H1 (cell line): ENCODE results near the gene CACNG7. TPM values are rescaled to one million over a fixed set of nuclear protein-coding genes. Genes with fewer than 3 reads are reported as not detected.

Experiments used
- CTCF ChIA-PET: fragments of 300-600 bp; sonication (Branson Sonifier 250); formaldehyde crosslinking; loops from one replicate; lab custom pipeline; 2021; ENCODE audit not compliant: partially characterized antibody; lab: Charles Lee
- POLR2A ChIA-PET: fragments of 300-600 bp; sonication (Branson Sonifier 250); formaldehyde crosslinking; loops from one replicate; lab custom pipeline; 2021; ENCODE audit warnings: inconsistent platforms; ENCODE audit not compliant: partially characterized antibody; lab: Charles Lee
- DNase-seq, 2 experiments: peaks; one replicate each; pipeline versions ENCODE4 v3.0.0 to v3.0.0-alpha.2; 2010 to 2022; ENCODE audit warnings: low spot score in 2 of 2, low read depth in 1 of 2, mixed read lengths in 1 of 2
- FAIRE-seq: peaks from 2 replicates; lab custom pipeline; 2011; peaks lifted over from hg19 to GRCh38; lab: Jason Lieb, UNC
- H2AFZ ChIP-seq: 2 replicates; pipeline ENCODE4 v1.8.1; 2012; ENCODE audit warnings: low read length, inconsistent platforms
- H2AK5ac ChIP-seq: 2 replicates; pipeline ENCODE4 v1.6.1; 2013; ENCODE audit warnings: low read depth, low read length
- H2BK120ac ChIP-seq: replicated peaks from 2 replicates; pipeline ENCODE3; 2013; ENCODE audit warnings: low read depth, low read length, inconsistent platforms
- H2BK12ac ChIP-seq: 2 replicates; pipeline ENCODE4 v1.6.1; 2013; ENCODE audit warnings: low read depth, low read length
- H2BK15ac ChIP-seq: 2 replicates; pipeline ENCODE4 v1.6.1; 2013; ENCODE audit warnings: low read length
- H2BK20ac ChIP-seq: 2 replicates; pipeline ENCODE4 v1.6.1; 2013; ENCODE audit warnings: low read length
- H2BK5ac ChIP-seq: 2 replicates; pipeline ENCODE4 v1.6.1; 2013; ENCODE audit warnings: low read depth, low read length
- H3K14ac ChIP-seq: 2 replicates; pipeline ENCODE4 v1.6.1; 2013; ENCODE audit warnings: inconsistent platforms; ENCODE audit not compliant: insufficient read length
- H3K18ac ChIP-seq: 2 replicates; pipeline ENCODE4 v1.6.1; 2013; ENCODE audit warnings: low read length; ENCODE audit errors: extremely low read depth
- H3K23ac ChIP-seq: 2 replicates; pipeline ENCODE4 v1.6.1; 2013; ENCODE audit warnings: inconsistent platforms; ENCODE audit not compliant: insufficient read length
- H3K23me2 ChIP-seq: 2 replicates; pipeline ENCODE4 v1.6.1; 2013; ENCODE audit warnings: low read depth, low read length
- H3K27ac ChIP-seq: 2 replicates; pipeline ENCODE4 v1.6.1; 2011; ENCODE audit warnings: low read depth, low read length, inconsistent platforms
- H3K27me3 ChIP-seq, 4 experiments: replicated peaks in 1 of 4; 1 replicate in 1 of 4; 2 replicates in 3 of 4; pipeline versions ENCODE4 v1.6.1 to v1.8.1; 2011 to 2013; ENCODE audit warnings: low read length in 3 of 4, mild to moderate bottlenecking in 3 of 4, inconsistent platforms in 2 of 4, mixed read lengths in 2 of 4, moderate library complexity in 1 of 4; ENCODE audit not compliant: control insufficient read depth in 3 of 4, insufficient read depth in 3 of 4; ENCODE audit errors: extremely low read depth in 1 of 4
- H3K36me3 ChIP-seq, 4 experiments: 2 replicates each; pipeline versions ENCODE4 v1.6.1 to v1.8.1; 2011 to 2013; ENCODE audit warnings: mild to moderate bottlenecking in 4 of 4, low read length in 3 of 4, moderate library complexity in 2 of 4, control low read depth in 1 of 4, inconsistent platforms in 1 of 4; ENCODE audit not compliant: insufficient read depth in 4 of 4, control insufficient read depth in 2 of 4
- H3K4ac ChIP-seq: replicated peaks from 2 replicates; pipeline ENCODE3; 2013; ENCODE audit warnings: low read length, low read depth, mixed read lengths, inconsistent platforms; ENCODE audit not compliant: insufficient read length
- H3K4me1 ChIP-seq, 4 experiments: replicated peaks in 1 of 4; 1 replicate in 1 of 4; 2 replicates in 3 of 4; pipeline versions ENCODE4 v1.6.1 to v1.8.1; 2011 to 2013; ENCODE audit warnings: low read length in 3 of 4, inconsistent platforms in 2 of 4, mixed read lengths in 1 of 4; ENCODE audit not compliant: insufficient read depth in 4 of 4, control insufficient read depth in 3 of 4
- H3K4me2 ChIP-seq, 2 experiments: 2 replicates each; pipeline versions ENCODE4 v1.6.1 to v1.8.1; 2011 to 2013; ENCODE audit warnings: low read depth in 2 of 2, low read length in 2 of 2, control low read depth in 1 of 2, inconsistent platforms in 1 of 2, mild to moderate bottlenecking in 1 of 2; ENCODE audit not compliant: insufficient read depth in 1 of 2
- H3K4me3 ChIP-seq, 4 experiments: fragments of 200-600, 300-600 bp in 1 of 4; sonication (generic), shearing (Covaris generic), sonication (Bioruptor Twin) in 1 of 4; 2 replicates each; pipeline versions ENCODE4 v1.5.1 to v1.8.1; 2011 to 2016; ENCODE audit warnings: low read length in 4 of 4, low read depth in 3 of 4, control low read depth in 2 of 4, inconsistent platforms in 2 of 4, mild to moderate bottlenecking in 2 of 4, mixed read lengths in 1 of 4, moderate library complexity in 1 of 4; ENCODE audit not compliant: insufficient read depth in 2 of 4; ENCODE audit errors: extremely low read depth in 1 of 4
- H3K56ac ChIP-seq: replicated peaks from 2 replicates; pipeline ENCODE3; 2013; ENCODE audit warnings: low read depth, mild to moderate bottlenecking, mixed read lengths, low read length, inconsistent platforms; ENCODE audit not compliant: insufficient read length
- H3K79me1 ChIP-seq: 2 replicates; pipeline ENCODE4 v1.6.1; 2013; ENCODE audit warnings: low read depth, low read length, control low read depth
- H3K79me2 ChIP-seq, 2 experiments: 2 replicates each; pipeline versions ENCODE4 v1.6.1 to v1.8.1; 2012 to 2013; ENCODE audit warnings: low read length in 2 of 2, mild to moderate bottlenecking in 2 of 2, inconsistent platforms in 1 of 2; ENCODE audit not compliant: insufficient read depth in 2 of 2, control insufficient read depth in 1 of 2
- H3K9ac ChIP-seq, 4 experiments: replicated peaks in 1 of 4; 1 replicate in 1 of 4; 2 replicates in 3 of 4; pipeline versions ENCODE4 v1.6.1 to v1.8.1; 2011 to 2013; ENCODE audit warnings: low read depth in 3 of 4, low read length in 3 of 4, control low read depth in 2 of 4, mild to moderate bottlenecking in 2 of 4, moderate library complexity in 2 of 4, inconsistent platforms in 1 of 4; ENCODE audit errors: extremely low read depth in 1 of 4
- H3K9me3 ChIP-seq, 2 experiments: 2 replicates each; pipeline versions ENCODE4 v1.6.1 to v1.8.1; 2012 to 2013; ENCODE audit warnings: mild to moderate bottlenecking in 2 of 2, moderate library complexity in 2 of 2, control low read depth in 1 of 2, inconsistent platforms in 1 of 2, low read depth in 1 of 2, low read length in 1 of 2, mixed read lengths in 1 of 2; ENCODE audit not compliant: insufficient read depth in 2 of 2
- H4K20me1 ChIP-seq, 2 experiments: replicated peaks in 1 of 2; 2 replicates each; pipeline versions ENCODE3 to v1.8.1; 2011 to 2013; ENCODE audit warnings: inconsistent platforms in 2 of 2, low read length in 2 of 2, mild to moderate bottlenecking in 1 of 2; ENCODE audit not compliant: insufficient read depth in 2 of 2, control insufficient read depth in 1 of 2
- H4K5ac ChIP-seq: 2 replicates; pipeline ENCODE4 v1.6.1; 2013; ENCODE audit warnings: low read length, low read depth, mixed read lengths, inconsistent platforms; ENCODE audit not compliant: insufficient read length
- H4K8ac ChIP-seq: 2 replicates; pipeline ENCODE4 v1.8.0; 2013; ENCODE audit warnings: mild to moderate bottlenecking, moderate library complexity, low read length, inconsistent platforms; ENCODE audit not compliant: insufficient read depth; ENCODE audit errors: extremely low read depth
- H4K91ac ChIP-seq: replicated peaks from 2 replicates; pipeline ENCODE3; 2013; ENCODE audit warnings: low read length, mixed read lengths, inconsistent platforms; ENCODE audit not compliant: insufficient read length
- CTBP2 ChIP-seq: IDR thresholded peaks from 2 replicates; pipeline ENCODE4 v1.7.0; 2011; ENCODE audit warnings: borderline replicate concordance, mild to moderate bottlenecking, moderate library complexity, mixed read lengths, low read length; ENCODE audit not compliant: insufficient read depth, insufficient read length
- JUND ChIP-seq: IDR thresholded peaks from 2 replicates; pipeline ENCODE4 v1.6.1; 2011; ENCODE audit warnings: mild to moderate bottlenecking, improper control_type of control experiment, low read length
- POLR2AphosphoS5 ChIP-seq: IDR thresholded peaks from 2 replicates; pipeline ENCODE4 v1.6.1; 2011; ENCODE audit warnings: low read depth, low read length
- TBP ChIP-seq: IDR thresholded peaks from 2 replicates; pipeline ENCODE4 v1.6.1; 2011; ENCODE audit warnings: low read depth, low read length, improper control_type of control experiment
- ZNF274 ChIP-seq: IDR thresholded peaks from 2 replicates; pipeline ENCODE4 v1.7.0; 2012; ENCODE audit warnings: low read length, borderline replicate concordance; ENCODE audit errors: extremely low read depth
- WGBS, 2 experiments: shearing (Covaris generic) in 1 of 2; methylation state at CpG; one replicate each; pipeline versions ENCODE4 v1.1.6 to v1.1.7; 2013 to 2015; ENCODE audit warnings: low lambda C conversion rate in 2 of 2, mixed read lengths in 2 of 2, inconsistent platforms in 1 of 2, low coverage in 1 of 2, missing lambda C conversion rate in 1 of 2; ENCODE audit not compliant: insufficient replicate concordance in 2 of 2, insufficient coverage in 1 of 2, insufficient read length in 1 of 2; ENCODE audit errors: extremely low coverage in 1 of 2, missing lambda C conversion rate in 1 of 2; 5-methylcytosine and 5-hydroxymethylcytosine counted together
- polyA plus RNA-seq, 7 experiments: library from polyadenylated mRNA; depleted of rRNA in 3 of 7; stranded (reverse) in 5 of 7; unstranded in 2 of 7; fragments of >200 nt in 5 of 7; fragments of 200-250 nt in 2 of 7; gene quantifications; 1 replicate in 5 of 7; 2 replicates in 1 of 7; 4 replicates in 1 of 7; pipeline versions ENCODE4 v1.2.1 to v1.2.3, GENCODE V29; 2011 to 2013; ENCODE audit warnings: missing spikeins in 2 of 7, mixed read lengths in 2 of 7
- total RNA-seq: library from RNA; stranded (reverse); fragmentation: NEBNext Ultra II Directional; extraction: Animal tissue kit (Norgen Biotek cat#: 25700); gene quantifications from 2 replicates; pipeline ENCODE4 v1.2.1, GENCODE V29; 2021

The CACNG7 gene
- total and polyA plus RNA-seq, 2 of the 8 experiments (the other 6 are each of a cell fraction or from before 2014, with no cell fraction given), result 28.9 to 69.8 TPM

- Histone ChIP-seq H3K79me2 (no peaks in the 10 kb centered on the region), H3K23ac (no peak overlapping the region), H2BK12ac (no peak overlapping the region), H3K4me3 (no peak overlapping the region), H2BK5ac (no peak overlapping the region), H3K56ac (no peak overlapping the region), H3K4me2 (0 out of 4 replicates have a peak overlapping the region, but pooled peaks of 1 of the 2 experiments have one; percentile 4), H3K27me3 (no peaks in the 10 kb centered on the region), H2BK20ac (no peak overlapping the region), H2AK5ac (no peak overlapping the region), H3K18ac (no peak overlapping the region), H4K20me1 (no peaks in the 10 kb centered on the region), H4K91ac (no peak overlapping the region), H3K9ac (no peak overlapping the region; a peak in 1 of 7 replicates), H4K5ac (no peak overlapping the region), H3K36me3 (peaks cover 0 to 26% (median 1%) of the 10 kb centered on the region in 4 experiments; a peak in 4 of 8 replicates), H4K8ac (no peak overlapping the region), H3K79me1 (no peaks in the 10 kb centered on the region), H3K23me2 (no peaks in the 10 kb centered on the region), H3K14ac (no peak overlapping the region), H2BK120ac (no peak overlapping the region), H2BK15ac (no peak overlapping the region), H3K27ac (no peak overlapping the region), H3K4ac (no peak overlapping the region), H3K9me3 (no peaks in the 10 kb centered on the region), H3K4me1 (peaks cover 0 to 4% (median 0%) of the 10 kb centered on the region in 4 experiments; a peak in 1 of 7 replicates), H2AFZ (no peak overlapping the region)
- FAIRE-seq (no peak), DNase-seq (no peak)
- POLR2A ChIA-PET, result interaction anchor here (0.6 to 2.1 kb wide), 9 partner anchors 11 to 188 kb away, joined by 3 to 6 read pairs (median 3); partner anchors contain the start of genes MYADM and PRKCG
- TF ChIP-seq CTBP2, result no peak
- TF ChIP-seq POLR2AphosphoS5, result no peak
- TF ChIP-seq TBP, result no peak
- TF ChIP-seq ZNF274, result no peak
- no peak for TF ChIP-seq JUND
- 59% methylated on average over 7 of the region's 7 CpGs; no CpG with 5 or more reads in 1 of the 2 experiments for WGBS, 2 experiments
- CTCF ChIA-PET, result interaction anchor here (0.8 to 5.3 kb wide), 6 partner anchors 9 to 88 kb away, joined by 3 to 22 read pairs (median 6); no protein-coding TSS in a partner anchor
Measured at GRCh38 chr19:53936029-53936428, 27.0 kb downstream of the CACNG7 start.
